Body of pancreas (tissue), 4 donors: ENCODE data around the gene KRTAP10-8.

ENCODE experiments used
- POLR2A ChIP-seq, 3 donors: fragments of 450-650 bp; IDR thresholded peaks; one replicate each; pipeline ENCODE4 v1.6.1; 2016; ENCODE audit warnings: antibody characterized with exemption in 3 of 3, mild to moderate bottlenecking in 2 of 3
- TF ChIP-seq, protein P1 (sequence below), 7 experiments: fragments of 450-650 bp in 4 of 7; fragments of 200-600 bp in 3 of 7; sonication (generic) in 3 of 7; IDR thresholded peaks; one replicate each; pipeline ENCODE4 v1.5.1; 2016 to 2019; ENCODE audit warnings: antibody characterized with exemption in 7 of 7

DNA sequence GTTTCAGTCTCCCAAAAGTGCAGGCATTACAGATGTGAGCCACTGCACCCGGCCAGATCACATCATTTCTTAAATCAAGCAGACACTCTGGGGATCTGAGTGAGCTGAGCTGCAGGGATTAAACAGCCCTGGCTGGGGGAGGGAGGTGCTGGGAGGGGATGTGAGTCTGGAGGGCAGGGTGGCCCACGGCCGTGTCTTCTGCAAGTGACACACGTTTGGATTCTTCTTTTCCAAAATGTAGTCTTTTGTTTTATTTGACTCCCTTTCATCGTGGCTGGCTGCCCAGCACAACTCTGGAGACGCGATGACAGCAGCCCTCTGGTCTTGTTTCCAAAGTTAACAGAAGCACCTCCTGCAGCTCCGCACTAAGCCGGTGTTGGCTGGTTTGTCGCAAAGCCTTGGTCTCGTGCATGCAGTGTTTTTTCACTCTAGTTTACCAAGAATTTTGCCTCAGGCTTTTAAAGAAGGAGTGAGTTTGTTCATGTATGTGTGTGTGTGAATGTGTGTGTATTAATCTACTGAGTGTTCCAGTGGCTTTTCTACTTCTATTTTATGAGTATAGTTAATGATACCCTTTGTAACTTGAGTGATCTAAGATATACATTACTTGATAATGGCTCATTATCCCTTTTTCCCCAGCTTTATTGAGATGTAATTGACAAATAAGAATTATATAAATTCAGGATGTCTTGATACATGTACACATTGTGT lies 28.6 kb upstream of the KRTAP10-8 start:
- TF ChIP-seq, protein P1, sequence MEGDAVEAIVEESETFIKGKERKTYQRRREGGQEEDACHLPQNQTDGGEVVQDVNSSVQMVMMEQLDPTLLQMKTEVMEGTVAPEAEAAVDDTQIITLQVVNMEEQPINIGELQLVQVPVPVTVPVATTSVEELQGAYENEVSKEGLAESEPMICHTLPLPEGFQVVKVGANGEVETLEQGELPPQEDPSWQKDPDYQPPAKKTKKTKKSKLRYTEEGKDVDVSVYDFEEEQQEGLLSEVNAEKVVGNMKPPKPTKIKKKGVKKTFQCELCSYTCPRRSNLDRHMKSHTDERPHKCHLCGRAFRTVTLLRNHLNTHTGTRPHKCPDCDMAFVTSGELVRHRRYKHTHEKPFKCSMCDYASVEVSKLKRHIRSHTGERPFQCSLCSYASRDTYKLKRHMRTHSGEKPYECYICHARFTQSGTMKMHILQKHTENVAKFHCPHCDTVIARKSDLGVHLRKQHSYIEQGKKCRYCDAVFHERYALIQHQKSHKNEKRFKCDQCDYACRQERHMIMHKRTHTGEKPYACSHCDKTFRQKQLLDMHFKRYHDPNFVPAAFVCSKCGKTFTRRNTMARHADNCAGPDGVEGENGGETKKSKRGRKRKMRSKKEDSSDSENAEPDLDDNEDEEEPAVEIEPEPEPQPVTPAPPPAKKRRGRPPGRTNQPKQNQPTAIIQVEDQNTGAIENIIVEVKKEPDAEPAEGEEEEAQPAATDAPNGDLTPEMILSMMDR (IDR thresholded peaks at IDR 0.05) = no peak
- no peak for TF ChIP-seq POLR2A (IDR thresholded peaks at IDR 0.05)
